Progenitor cell of endocrine pancreas (in vitro differentiated cells): Measurements from ENCODE around the gene ARL5B. TPM values are rescaled to one million over a fixed set of nuclear protein-coding genes. Genes with fewer than 3 reads are reported as not detected.

Experiments used
- DNase-seq: peaks from one replicate; pipeline ENCODE4 v3.0.0; 2021; ENCODE audit warnings: low spot score; ENCODE audit not compliant: unreplicated experiment
- H3K27ac Mint-ChIP-seq: 2 replicates; pipeline ENCODE4 v1.8.0; 2021; ENCODE audit warnings: mild to moderate bottlenecking, moderate library complexity, mixed read lengths
- H3K27me3 Mint-ChIP-seq: 2 replicates; pipeline ENCODE4 v1.8.0; 2021; ENCODE audit warnings: mixed read lengths
- H3K36me3 Mint-ChIP-seq: 2 replicates; pipeline ENCODE4 v1.8.0; 2022; ENCODE audit warnings: mixed read lengths; ENCODE audit not compliant: insufficient read depth
- H3K4me1 Mint-ChIP-seq: 2 replicates; pipeline ENCODE4 v1.8.0; 2021; ENCODE audit warnings: low read depth, mixed read lengths
- H3K4me3 Mint-ChIP-seq: 2 replicates; pipeline ENCODE4 v1.8.0; 2021; ENCODE audit warnings: low read depth, mild to moderate bottlenecking, moderate library complexity, mixed read lengths
- H3K9me3 Mint-ChIP-seq: 2 replicates; pipeline ENCODE4 v1.8.0; 2021; ENCODE audit warnings: low read depth, mixed read lengths
- total RNA-seq: library from RNA; stranded (reverse); gene quantifications from 2 replicates; pipeline ENCODE4 v1.2.1, GENCODE V29; 2021
- TF ChIP-seq, protein P1 (sequence below): fragments of 200-600 bp; sonication (generic); IDR thresholded peaks from one replicate; pipeline ENCODE4 v1.5.0; 2021; ENCODE audit warnings: antibody characterized with exemption, mild to moderate bottlenecking; ENCODE audit not compliant: unreplicated experiment

The ARL5B gene
- total RNA-seq, 1 donor from 2014 or later = 54.2 TPM

GRCh38 chr10:18647151-18647550 is 12.1 kb upstream of the ARL5B start:
- Mint-ChIP-seq H3K4me1 (peaks cover 18% of the 10 kb centered on the region), H3K36me3 (no peaks in the 10 kb centered on the region), H3K9me3 (no peaks in the 10 kb centered on the region), H3K4me3 (no peak overlapping the region), H3K27me3 (no peaks in the 10 kb centered on the region), H3K27ac (no peak overlapping the region)
- TF ChIP-seq, protein P1, sequence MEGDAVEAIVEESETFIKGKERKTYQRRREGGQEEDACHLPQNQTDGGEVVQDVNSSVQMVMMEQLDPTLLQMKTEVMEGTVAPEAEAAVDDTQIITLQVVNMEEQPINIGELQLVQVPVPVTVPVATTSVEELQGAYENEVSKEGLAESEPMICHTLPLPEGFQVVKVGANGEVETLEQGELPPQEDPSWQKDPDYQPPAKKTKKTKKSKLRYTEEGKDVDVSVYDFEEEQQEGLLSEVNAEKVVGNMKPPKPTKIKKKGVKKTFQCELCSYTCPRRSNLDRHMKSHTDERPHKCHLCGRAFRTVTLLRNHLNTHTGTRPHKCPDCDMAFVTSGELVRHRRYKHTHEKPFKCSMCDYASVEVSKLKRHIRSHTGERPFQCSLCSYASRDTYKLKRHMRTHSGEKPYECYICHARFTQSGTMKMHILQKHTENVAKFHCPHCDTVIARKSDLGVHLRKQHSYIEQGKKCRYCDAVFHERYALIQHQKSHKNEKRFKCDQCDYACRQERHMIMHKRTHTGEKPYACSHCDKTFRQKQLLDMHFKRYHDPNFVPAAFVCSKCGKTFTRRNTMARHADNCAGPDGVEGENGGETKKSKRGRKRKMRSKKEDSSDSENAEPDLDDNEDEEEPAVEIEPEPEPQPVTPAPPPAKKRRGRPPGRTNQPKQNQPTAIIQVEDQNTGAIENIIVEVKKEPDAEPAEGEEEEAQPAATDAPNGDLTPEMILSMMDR = no peak
- DNase-seq = no peak

- Mint-ChIP-seq H3K36me3 (no peaks in the 10 kb centered on the region), H3K27me3 (no peaks in the 10 kb centered on the region), H3K4me3 (no peak overlapping the region), H3K27ac (no peak overlapping the region), H3K4me1 (peaks cover 20% of the 10 kb centered on the region), H3K9me3 (no peaks in the 10 kb centered on the region)
- TF ChIP-seq, protein P1 = no peak
- no peak for DNase-seq
Observed at GRCh38 chr10:18647945-18648344, 11.3 kb upstream of the ARL5B start.

GRCh38 chr10:18649364-18649959 is 9.8 kb upstream of the ARL5B start:
- no peaks in the 10 kb centered on the region for H3K36me3 Mint-ChIP-seq
- H3K27ac Mint-ChIP-seq = peak overlapping the region; percentile 98

GRCh38 chr10:18650404-18650997 is 8.7 kb upstream of the ARL5B start:
- Mint-ChIP-seq H3K4me1 (peaks cover 20% of the 10 kb centered on the region), H3K36me3 (no peaks in the 10 kb centered on the region), H3K27ac (peak overlapping the region; percentile 98), H3K27me3 (no peaks in the 10 kb centered on the region), H3K4me3 (peak overlapping the region; percentile 95), H3K9me3 (no peaks in the 10 kb centered on the region)
- DNase-seq = no peak
- TF ChIP-seq, protein P1 = no peak

More at GRCh38 chr10:18649364-18649959, 9.8 kb upstream of the ARL5B start:
- Mint-ChIP-seq H3K9me3 (no peaks in the 10 kb centered on the region), H3K4me1 (peaks cover 20% of the 10 kb centered on the region), H3K27me3 (no peaks in the 10 kb centered on the region), H3K4me3 (peak overlapping the region; percentile 95)
- DNase-seq = no peak
- TF ChIP-seq, protein P1 = no peak

DNA sequence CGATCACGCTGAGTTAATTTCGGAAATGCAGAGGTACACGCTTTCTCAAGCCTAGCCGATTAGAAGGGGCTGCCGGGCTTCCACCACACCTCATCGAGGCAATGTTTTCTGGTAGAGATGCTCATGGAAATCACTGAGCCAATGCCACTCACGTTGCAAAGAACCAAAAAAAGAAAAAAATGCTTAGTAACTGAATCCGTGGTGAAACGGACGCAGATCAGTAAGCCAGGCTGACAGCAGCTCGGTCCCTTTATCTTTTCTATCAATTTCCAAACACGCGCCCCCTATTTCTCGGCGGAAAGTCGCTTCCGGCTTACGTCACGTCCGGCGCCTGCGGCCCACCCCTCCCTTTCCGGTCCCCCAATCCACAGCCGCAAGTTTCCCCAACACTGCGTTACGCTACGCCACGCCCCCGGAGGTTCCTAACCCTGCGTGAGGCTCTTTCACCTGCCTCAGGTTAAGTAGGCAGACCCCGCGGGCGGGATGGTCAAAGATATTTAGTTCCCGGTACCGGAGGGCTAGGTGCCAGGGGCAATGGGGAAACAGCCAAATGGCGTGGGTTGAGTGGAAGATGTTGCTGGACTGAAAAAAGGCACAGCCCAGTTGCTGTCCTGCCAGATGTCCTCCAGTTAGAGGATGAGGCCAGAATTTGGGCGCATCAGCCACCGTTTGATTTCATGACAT is 7.8 kb upstream of the ARL5B start, which contains the start of gene NSUN6:
NSUN6 (minus strand) TSS at position 264 of the 684 bp plus-strand sequence. CDS start 384 bp downstream, outside the sequence.
- H3K36me3 Mint-ChIP-seq = no peaks in the 10 kb centered on the region
- peak; percentile 80 for DNase-seq
- peak within 1 kb of the TSS; percentile 98 for H3K27ac Mint-ChIP-seq
- TF ChIP-seq, protein P1 = no peak
- H3K4me1 Mint-ChIP-seq = peaks cover 20% of the 10 kb centered on the region
- peak within 1 kb of the TSS; percentile 95 for H3K4me3 Mint-ChIP-seq
- H3K27me3 Mint-ChIP-seq = no peaks in the 10 kb centered on the region
- no peaks in the 10 kb centered on the region for H3K9me3 Mint-ChIP-seq
